HepG2 (cell line): ENCODE results near the gene KIAA0930.

Source experiments
- JUND ChIP-seq: sonication (generic); formaldehyde crosslinking; IDR thresholded peaks from 2 replicates; pipeline ENCODE4 v1.8.0; 2022; ENCODE audit warnings: mild to moderate bottlenecking, missing genetic modification reagents
- MAFK ChIP-seq, 2 experiments: IDR thresholded peaks in 1 of 2; conservative IDR thresholded peaks in 1 of 2; 2 replicates each; pipeline ENCODE4 v1.6.1; 2011; ENCODE audit warnings: improper control_type of control experiment in 2 of 2, low read length in 2 of 2
- MXD4 ChIP-seq: IDR thresholded peaks from 2 replicates; pipeline ENCODE4 v1.6.1; 2016; ENCODE audit warnings: mild to moderate bottlenecking, missing biosample characterization, missing genetic modification reagents
- POLR2A ChIP-seq, 2 experiments: IDR thresholded peaks; 2 replicates each; pipeline ENCODE4 v1.6.1; 2011; ENCODE audit warnings: low read depth in 2 of 2, low read length in 2 of 2, mild to moderate bottlenecking in 1 of 2, moderate library complexity in 1 of 2; ENCODE audit not compliant: insufficient read depth in 1 of 2
- RAD21 ChIP-seq: fragments of 450-650 bp; formaldehyde crosslinking; IDR thresholded peaks from 2 replicates; pipeline ENCODE4 v1.5.0; 2020; ENCODE audit warnings: mild to moderate bottlenecking
- SUZ12 ChIP-seq: fragments of 150-350 bp; IDR thresholded peaks from 2 replicates; pipeline ENCODE4 v1.6.1; 2014; ENCODE audit warnings: low read depth, low read length
- WIZ ChIP-seq: sonication (generic); formaldehyde crosslinking; IDR thresholded peaks from 2 replicates; pipeline ENCODE4 v1.5.1; 2020; ENCODE audit warnings: mild to moderate bottlenecking, missing genetic modification reagents

GRCh38 chr22:45210174-45210573, 30.5 kb downstream of the KIAA0930 start:
- no peak for TF ChIP-seq MXD4 (CRISPR knock-in tag)
- no peak for TF ChIP-seq RAD21
- no peak for TF ChIP-seq SUZ12
- TF ChIP-seq JUND (CRISPR knock-in tag), result no peak
- TF ChIP-seq WIZ (CRISPR knock-in tag), result no peak
- no peak for TF ChIP-seq POLR2A (IDR thresholded peaks at IDR 0.05; ENCODE audit: insufficient read depth in 1 of 2, low read depth in 2 of 2, low read length in 2 of 2)
- TF ChIP-seq MAFK (conservative IDR thresholded peaks at IDR 0.05 in 1 of 2, IDR thresholded peaks at IDR 0.05 in 1 of 2; ENCODE audit: low read length in 2 of 2), result no peak
